ENCODE data around the gene PHLPP1. TPM values are rescaled to one million over a fixed set of nuclear protein-coding genes. Genes with fewer than 3 reads are reported as not detected.

PHLPP1 gene
- total RNA-seq, 1 donor from 2014 or later = 4.8 TPM

- DNase-seq (ENCODE audit: low spot score) = no peak
- intact Hi-C loops (cut with DNase I) = no loop called here
These were observed 150.2 kb downstream of the PHLPP1 start for GRCh38 chr18:62865498-62865897.

- intact Hi-C loops (cut with DNase I) = no loop called here
- DNase-seq (ENCODE audit: low spot score) = no peak
These were observed 152.2 kb downstream of the PHLPP1 start for GRCh38 chr18:62867534-62867933.

GRCh38 chr18:62868645-62869044 is 153.3 kb downstream of the PHLPP1 start:
- no peak for DNase-seq (ENCODE audit: low spot score)
- intact Hi-C loops (cut with DNase I) = no loop called here

- DNase-seq (ENCODE audit: low spot score) = no peak
- intact Hi-C loops (cut with DNase I) = no loop called here
These were observed 155.3 kb downstream of the PHLPP1 start for GRCh38 chr18:62870643-62871042.

DNA sequence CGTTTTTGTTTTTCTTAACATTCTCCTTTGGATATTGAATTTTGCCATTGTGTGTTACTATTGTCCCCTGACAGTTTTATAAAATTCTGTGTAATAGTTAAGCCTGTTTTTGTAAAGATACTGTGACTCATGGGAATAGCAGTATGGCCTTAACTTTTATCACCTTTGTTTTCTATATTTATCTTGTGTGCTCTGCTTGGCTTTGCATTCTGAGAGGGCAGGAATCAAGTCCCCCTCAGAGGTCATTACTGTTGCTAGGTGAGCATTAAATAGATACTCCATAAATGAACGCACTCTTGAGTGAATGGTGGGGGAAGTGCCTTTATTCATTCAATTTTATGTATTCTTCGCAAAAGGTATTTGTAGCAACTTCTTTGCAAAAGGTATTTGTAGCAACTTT is 160.0 kb downstream of the PHLPP1 start:
- intact Hi-C loops (cut with DNase I) = loop anchor here (5.0 kb wide), 1 partner anchor 158 kb away; the partner anchor contains the start of gene PHLPP1
- DNase-seq (ENCODE audit: low spot score) = no peak

DNA sequence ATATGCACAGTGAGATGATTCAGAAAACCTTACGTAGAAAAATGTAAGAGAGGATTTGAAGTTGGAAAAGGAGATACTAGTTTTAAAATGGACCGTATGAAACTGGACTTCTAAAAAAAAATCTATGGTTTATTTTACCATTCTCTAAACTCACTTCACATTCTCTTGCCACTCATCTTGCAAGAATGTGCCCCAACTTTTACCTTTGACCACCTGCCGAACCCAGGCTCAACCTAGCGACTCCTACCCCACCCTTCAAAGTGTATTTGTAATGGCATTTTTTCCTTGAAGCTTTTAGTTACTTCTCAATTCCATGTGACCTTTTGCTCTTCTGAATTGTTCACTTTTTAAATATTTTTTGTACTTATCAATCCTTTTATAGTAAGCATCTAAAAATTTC is 160.8 kb downstream of the PHLPP1 start:
- no peak for DNase-seq (ENCODE audit: low spot score)
- intact Hi-C loops (cut with DNase I) = loop anchor here (5.0 kb wide), 1 partner anchor 159 kb away; the partner anchor contains the start of gene PHLPP1

DNA sequence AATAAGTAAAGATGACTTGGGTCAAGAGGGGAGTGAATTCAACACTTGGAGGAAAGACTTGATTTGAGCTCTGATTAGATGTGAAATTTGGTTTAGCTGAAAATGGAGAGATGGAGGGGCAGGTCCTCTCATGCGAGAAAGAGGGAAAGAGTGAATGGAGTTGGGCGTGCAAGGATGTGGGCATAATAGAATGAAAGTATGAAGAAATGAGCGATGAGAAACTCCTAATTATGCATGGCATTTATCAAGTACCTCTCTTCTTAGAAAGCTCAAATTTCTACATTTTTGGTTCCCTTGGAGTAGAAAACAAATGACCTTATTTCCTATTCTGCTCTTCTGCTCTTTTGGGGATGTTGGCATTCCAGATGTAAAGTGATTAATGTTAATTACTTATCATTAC is 161.5 kb downstream of the PHLPP1 start:
- intact Hi-C loops (cut with DNase I) = loop anchor here (5.0 kb wide), 1 partner anchor 160 kb away; the partner anchor contains the start of gene PHLPP1
- DNase-seq (ENCODE audit: low spot score) = no peak

- no peak for DNase-seq (ENCODE audit: low spot score)
- intact Hi-C loops (cut with DNase I) = loop anchor here (5.0 kb wide), 1 partner anchor 160 kb away; the partner anchor contains the start of gene PHLPP1
These were observed 162.3 kb downstream of the PHLPP1 start for GRCh38 chr18:62877411-62878221.

DNA sequence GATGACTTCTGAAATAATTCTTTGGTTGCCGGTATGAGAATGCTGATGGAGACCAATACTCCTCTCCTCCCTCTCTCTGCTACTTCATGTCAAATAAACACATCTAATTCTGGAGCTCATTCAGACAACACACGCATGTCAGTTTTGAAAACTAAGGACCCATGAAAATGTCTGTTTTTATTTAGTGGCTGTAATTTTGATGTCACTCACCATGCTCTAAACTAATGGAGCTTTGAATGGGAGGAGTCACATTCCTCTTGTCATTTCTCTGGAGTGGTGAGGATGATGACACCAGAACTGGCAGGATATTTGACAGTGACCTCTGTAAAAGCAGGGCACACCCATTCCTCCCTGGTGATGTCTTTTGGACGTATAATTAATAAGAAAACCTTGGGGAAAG is 163.0 kb downstream of the PHLPP1 start:
- intact Hi-C loops (cut with DNase I) = loop anchor here (5.0 kb wide), 1 partner anchor 161 kb away; the partner anchor contains the start of gene PHLPP1
- no peak for DNase-seq (ENCODE audit: low spot score)

DNA sequence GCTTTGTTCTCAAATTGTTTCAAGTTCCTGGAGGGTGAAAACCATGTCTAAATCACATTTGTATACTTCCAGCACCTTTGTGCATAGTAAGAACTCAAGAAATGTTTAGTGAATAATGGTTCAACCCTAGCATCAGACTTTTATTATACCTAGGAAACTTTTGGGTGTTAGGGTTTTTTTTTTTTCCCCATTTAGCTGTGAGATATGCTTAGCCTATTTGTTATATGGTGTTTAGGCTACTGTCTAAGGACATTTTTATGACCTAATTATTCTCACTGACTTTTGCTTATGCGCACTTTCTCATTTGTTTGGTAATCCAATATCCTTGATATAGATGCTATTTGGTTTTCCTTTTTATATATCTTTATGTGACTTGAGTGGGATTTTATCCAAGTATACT is 164.7 kb downstream of the PHLPP1 start:
- no peak for DNase-seq (ENCODE audit: low spot score)
- intact Hi-C loops (cut with DNase I) = no loop called here

- intact Hi-C loops (cut with DNase I) = no loop called here
- no peak for DNase-seq (ENCODE audit: low spot score)
These were observed 165.5 kb downstream of the PHLPP1 start for GRCh38 chr18:62880673-62881364.

GRCh38 chr18:62881509-62882016 is 166.2 kb downstream of the PHLPP1 start:
- intact Hi-C loops (cut with DNase I) = no loop called here
- DNase-seq (ENCODE audit: low spot score) = no peak

GRCh38 chr18:62883937-62884735 is 168.8 kb downstream of the PHLPP1 start:
- no peak for DNase-seq (ENCODE audit: low spot score)
- intact Hi-C loops (cut with DNase I) = no loop called here

- no peak for DNase-seq (ENCODE audit: low spot score)
- intact Hi-C loops (cut with DNase I) = no loop called here
These were observed 170.5 kb downstream of the PHLPP1 start for GRCh38 chr18:62885804-62886203.

DNA sequence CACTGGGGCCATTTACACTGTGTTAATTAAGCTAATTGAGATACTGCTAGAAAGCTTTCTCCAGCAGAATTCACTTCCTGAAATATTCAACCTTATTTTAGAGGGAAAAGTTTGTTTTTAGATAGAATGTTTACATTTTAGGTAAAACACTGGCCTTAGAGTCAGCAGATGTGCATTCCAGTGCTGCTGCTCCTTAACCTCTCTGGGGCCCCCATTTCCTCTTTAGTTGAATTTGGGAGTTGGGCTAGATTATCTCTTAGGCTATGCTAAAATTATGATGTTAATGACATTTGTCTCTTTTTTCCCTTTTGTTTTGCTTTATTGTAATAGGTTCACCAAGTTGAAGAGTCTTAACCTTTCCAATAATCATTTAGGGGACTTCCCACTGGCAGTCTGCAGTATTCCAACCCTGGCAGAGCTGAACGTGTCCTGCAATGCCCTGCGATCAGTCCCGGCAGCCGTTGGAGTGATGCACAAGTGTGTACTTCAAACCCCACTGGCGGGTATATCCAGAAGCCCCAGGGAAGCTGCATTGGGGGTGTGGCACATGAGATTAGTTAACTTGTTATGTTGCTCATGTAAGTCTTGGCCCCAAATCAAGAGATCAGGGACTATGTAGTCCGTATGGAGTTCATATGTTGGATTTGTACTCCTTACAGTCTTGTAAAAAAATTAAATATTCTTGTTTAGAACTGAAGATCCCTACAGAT is 179.5 kb downstream of the PHLPP1 start:
- intact Hi-C loops (cut with DNase I) = no loop called here
- no peak for DNase-seq (ENCODE audit: low spot score)

GRCh38 chr18:62897153-62897552 is 181.8 kb downstream of the PHLPP1 start:
- intact Hi-C loops (cut with DNase I) = no loop called here
- DNase-seq (ENCODE audit: low spot score) = no peak

- intact Hi-C loops (cut with DNase I) = no loop called here
These were observed 183.0 kb downstream of the PHLPP1 start for GRCh38 chr18:62898359-62898758.

DNA sequence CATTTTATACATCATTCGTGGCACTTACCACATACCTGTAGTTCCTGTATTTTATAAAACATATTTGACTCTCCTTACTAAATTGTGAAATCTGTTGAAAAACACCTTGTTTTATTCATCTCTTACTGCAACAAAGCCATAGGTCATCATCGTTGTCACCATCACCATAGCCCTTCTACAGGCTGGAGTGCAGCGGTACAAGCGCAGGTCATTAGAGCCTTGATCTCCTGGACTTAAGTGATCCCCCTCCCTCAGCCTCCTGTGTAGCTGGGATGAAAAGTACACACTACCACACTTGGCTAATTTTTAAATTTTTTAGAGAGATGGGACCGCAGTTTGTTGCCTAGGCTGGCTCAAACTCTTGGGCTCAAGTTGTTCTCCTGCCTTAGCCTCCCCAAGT is 184.2 kb downstream of the PHLPP1 start:
- no peak for DNase-seq (ENCODE audit: low spot score)
- intact Hi-C loops (cut with DNase I) = no loop called here

More at GRCh38 chr18:62898359-62898758, 183.0 kb downstream of the PHLPP1 start:
- no peak for DNase-seq (ENCODE audit: low spot score)
